K562 (cell line): Measurements from ENCODE around the gene SURF4. TPM values are rescaled to one million over a fixed set of nuclear protein-coding genes. Genes with fewer than 3 reads are reported as not detected.
"Not testable (repeated sequence)": the region's sequence is repeated elsewhere in the genome, so short reads cannot be mapped to it uniquely, and the experiment has no call there.

ENCODE experiments used
- ATAC-seq: fragments of 200-7000 bp; cut with Tn5 transposase; 3 replicates; pipeline ENCODE4 v1.9.1; 2020; ENCODE audit warnings: moderate library complexity
- BruUV-seq: library from RNA; stranded (reverse); fragments of 400-500 nt; replicated peaks from 2 replicates; lab custom pipeline; 2021; lab: Mats Ljungman, UMichigan
- CTCF ChIA-PET: fragments of 300-600 bp; formaldehyde crosslinking; extraction: SDS; loops from one replicate; lab custom pipeline; 2021; ENCODE audit warnings: low intra/inter-chr PET ratio; lab: Yijun Ruan, JAX
- POLR2A ChIA-PET: fragments of 300-600, 350-650 bp; sonication (Branson Sonifier 250); formaldehyde crosslinking; extraction: SDS; loops from one replicate; lab custom pipeline; 2021; ENCODE audit warnings: antibody characterized with exemption, inconsistent platforms; lab: Yijun Ruan, JAX
- DNase-seq, 4 experiments: peaks; one replicate each; pipeline versions ENCODE4 v3.0.0 to v3.0.0-alpha.2; 2011 to 2018; ENCODE audit warnings: low spot score in 3 of 4, mixed read lengths in 3 of 4; ENCODE audit errors: extremely low read depth in 1 of 4
- FAIRE-seq: peaks from 2 replicates; lab custom pipeline; 2011; peaks lifted over from hg19 to GRCh38; lab: Jason Lieb, UNC
- H2AFZ ChIP-seq: 2 replicates; pipeline ENCODE4 v1.6.0; 2011; ENCODE audit warnings: low read depth, low read length, control low read depth, inconsistent platforms
- H3K27ac ChIP-seq: fragments of 200-600 bp; 3 replicates; pipeline ENCODE4 v1.8.0; 2011; ENCODE audit warnings: low read depth, mild to moderate bottlenecking, control low read depth, inconsistent platforms, low read length, moderate library complexity, mixed read lengths; ENCODE audit errors: extremely low read depth
- H3K27me3 ChIP-seq, 2 experiments: fragments of 300-600 bp in 1 of 2; 2 replicates in 1 of 2; 3 replicates in 1 of 2; pipeline versions ENCODE4 v1.6.0 to v1.8.0; 2011; ENCODE audit warnings: inconsistent platforms in 2 of 2, low read length in 2 of 2, mild to moderate bottlenecking in 1 of 2, mixed read lengths in 1 of 2, moderate library complexity in 1 of 2; ENCODE audit not compliant: control insufficient read depth in 2 of 2, insufficient read depth in 2 of 2
- H3K36me3 ChIP-seq: fragments of 300-600 bp; 3 replicates; pipeline ENCODE4 v1.8.0; 2011; ENCODE audit warnings: mild to moderate bottlenecking, low read length, inconsistent platforms; ENCODE audit not compliant: control insufficient read depth, insufficient read depth
- H3K4me1 ChIP-seq, 2 experiments: fragments of 200-600 bp in 1 of 2; replicated peaks in 1 of 2; 2 replicates in 1 of 2; 3 replicates in 1 of 2; pipeline versions ENCODE4 v1.5.1 to v1.8.0; 2011; ENCODE audit warnings: inconsistent platforms in 2 of 2, low read length in 2 of 2, mild to moderate bottlenecking in 1 of 2, mixed read lengths in 1 of 2, moderate library complexity in 1 of 2; ENCODE audit not compliant: control insufficient read depth in 2 of 2, insufficient read depth in 2 of 2
- H3K4me2 ChIP-seq: 2 replicates; pipeline ENCODE4 v1.6.1; 2011; ENCODE audit warnings: low read length, control low read depth, inconsistent platforms, mixed read lengths; ENCODE audit not compliant: insufficient read depth
- H3K4me3 ChIP-seq: fragments of 200-600 bp; sonication (generic), shearing (Covaris generic); 2 replicates; pipeline ENCODE4 v1.5.1; 2016; ENCODE audit warnings: control low read depth, inconsistent platforms
- H3K79me2 ChIP-seq: fragments of 200-600 bp; 3 replicates; pipeline ENCODE4 v1.8.0; 2011; ENCODE audit warnings: low read length, inconsistent platforms; ENCODE audit not compliant: control insufficient read depth, insufficient read depth
- H3K9ac ChIP-seq, 2 experiments: 2 replicates each; pipeline versions ENCODE4 v1.6.0 to v1.6.1; 2011; ENCODE audit warnings: low read depth in 2 of 2, low read length in 2 of 2, control low read depth in 1 of 2, inconsistent platforms in 1 of 2, mild to moderate bottlenecking in 1 of 2, mixed read lengths in 1 of 2; ENCODE audit not compliant: insufficient read depth in 1 of 2
- H3K9me1 ChIP-seq: one replicate; pipeline ENCODE4 v1.6.0; 2011; ENCODE audit warnings: inconsistent platforms, mild to moderate bottlenecking, low read length, moderate library complexity; ENCODE audit not compliant: control insufficient read depth, insufficient read depth
- H3K9me3 ChIP-seq: replicated peaks from 2 replicates; pipeline ENCODE4 v1.5.1; 2011; ENCODE audit warnings: low read depth, low read length, inconsistent platforms; ENCODE audit not compliant: control insufficient read depth, insufficient read depth
- H4K20me1 ChIP-seq: replicated peaks from 2 replicates; pipeline ENCODE4 v1.6.1; 2011; ENCODE audit warnings: low read length, inconsistent platforms, mixed read lengths; ENCODE audit not compliant: control insufficient read depth, insufficient read depth
- CBFA2T3 ChIP-seq: fragments of 450-650 bp; IDR thresholded peaks from 2 replicates; pipeline ENCODE4 v1.6.1; 2017
- CBX3 ChIP-seq, 2 experiments: IDR thresholded peaks; 1 replicate in 1 of 2; 2 replicates in 1 of 2; pipeline ENCODE4 v1.6.1; 2012; ENCODE audit warnings: inconsistent platforms in 2 of 2, low read length in 2 of 2, borderline replicate concordance in 1 of 2, control low read depth in 1 of 2
- NRF1 ChIP-seq, 2 experiments: fragments of 450-650 bp; IDR thresholded peaks in 1 of 2; conservative IDR thresholded peaks in 1 of 2; 2 replicates each; pipeline ENCODE4 v1.6.1; 2014; ENCODE audit warnings: mild to moderate bottlenecking in 2 of 2
- POLR3A ChIP-seq: IDR thresholded peaks from 2 replicates; pipeline ENCODE4 v1.6.1; 2011; ENCODE audit warnings: borderline replicate concordance, mild to moderate bottlenecking, moderate library complexity; ENCODE audit not compliant: insufficient read length, insufficient read depth; ENCODE audit errors: extremely low read depth
- SAFB2 ChIP-seq: fragments of 200-400 bp; formaldehyde crosslinking; IDR thresholded peaks from 2 replicates; pipeline ENCODE4 v1.6.1; 2018; ENCODE audit warnings: borderline replicate concordance, low read length, low read depth, moderate library complexity; ENCODE audit not compliant: severe bottlenecking
- SREBF1 ChIP-seq: fragments of 150-350 bp; IDR thresholded peaks from 2 replicates; pipeline ENCODE4 v1.6.1; 2014; ENCODE audit warnings: antibody characterized with exemption, low read depth, low read length, borderline replicate concordance
- ZC3H4 ChIP-seq: sonication (generic); formaldehyde crosslinking; IDR thresholded peaks from 2 replicates; pipeline ENCODE4 v1.9.0; 2021; ENCODE audit warnings: missing genetic modification reagents, borderline replicate concordance
- WGBS: fragments of 100-300 bp; shearing (Covaris generic); methylation state at CpG from one replicate; pipeline ENCODE4 v1.1.6; 2016; ENCODE audit warnings: low coverage, mixed read lengths; ENCODE audit not compliant: insufficient coverage; ENCODE audit errors: missing lambda C conversion rate; 5-methylcytosine and 5-hydroxymethylcytosine counted together
- in situ Hi-C: fragments of 300-500 bp; cut with MboI; formaldehyde crosslinking; loops from 4 replicates; pipeline ENCODE4 v1.15.0; 2018; ENCODE audit warnings: inconsistent platforms, mixed read lengths
- intact Hi-C: fragments of 100-400 bp; cut with micrococcal nuclease; formaldehyde crosslinking; loops from 2 replicates; pipeline ENCODE4 v1.14.2; 2022
- polyA plus RNA-seq, 8 experiments: library from polyadenylated mRNA; depleted of rRNA in 4 of 8; stranded (reverse) in 5 of 8; unstranded in 3 of 8; fragments of >200 nt; fragmentation: Nextera tagmentation in 2 of 8; fragmentation: Illumina TruSeq in 1 of 8; extraction: Ambion mirVana in 2 of 8; extraction: Trizol in 1 of 8; gene quantifications; 2 replicates each; pipeline versions ENCODE4 v1.2.1 to v1.2.3, GENCODE V29; 2011 to 2014; ENCODE audit warnings: inconsistent platforms in 1 of 8, missing spikeins in 1 of 8
- total RNA-seq, 7 experiments: library from RNA; depleted of rRNA in 6 of 7; stranded (reverse); fragments of >200 nt in 6 of 7; fragmentation: Illumina TruSeq in 2 of 7; extraction: Trizol in 2 of 7; gene quantifications; 2 replicates each; pipeline versions ENCODE4 v1.2.1 to v1.2.3, GENCODE V29; 2011 to 2021; ENCODE audit warnings: low replicate concordance in 1 of 7

The SURF4 gene
- total and polyA plus RNA-seq, 9 of the 15 experiments (the other 6 are each of a cell fraction or from before 2014, with no cell fraction given), result 8.4 to 176 (median 130) TPM

DNA sequence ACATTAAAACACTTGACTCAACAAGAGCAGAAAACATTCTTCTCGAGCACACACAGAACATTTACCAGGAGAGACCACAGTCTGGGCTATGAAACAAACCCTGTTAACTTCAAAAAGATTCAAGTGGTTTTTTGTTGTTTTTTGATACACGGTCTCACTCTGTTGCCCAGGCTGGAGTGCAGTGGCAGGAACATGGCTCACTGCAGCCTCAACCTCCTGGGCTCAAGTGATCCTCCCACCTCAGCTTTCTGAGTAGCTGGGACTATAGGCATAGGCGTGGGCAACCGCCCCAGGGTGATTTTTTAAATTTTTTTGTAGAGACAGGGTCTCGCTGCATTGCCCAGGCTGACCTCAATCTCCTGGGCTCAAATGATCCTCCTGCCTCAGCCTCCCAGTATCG is 48.8 kb downstream of the SURF4 start:
- H3K4me2 ChIP-seq, BruUV-seq, ATAC-seq, H3K9ac ChIP-seq, H2AFZ ChIP-seq, H4K20me1 ChIP-seq, H3K9me3 ChIP-seq, H3K4me3 ChIP-seq, H3K9me1 ChIP-seq, in situ Hi-C loops, H3K27me3 ChIP-seq, H3K79me2 ChIP-seq, DNase-seq, H3K27ac ChIP-seq, FAIRE-seq: not testable (repeated sequence)
- 34% methylated on average over 6 of the region's 6 CpGs for WGBS
- Histone ChIP-seq H3K4me1 (peaks cover 0 to 14% of the 10 kb centered on the region in 2 experiments; a peak in 2 of 5 replicates), H3K36me3 (peaks cover 23% of the 10 kb centered on the region; the same call in 2 of the 3 replicates)
- CTCF ChIA-PET, result interaction anchor here (0.7 to 4.0 kb wide), 2 partner anchors 56 to 142 kb away, joined by 4 to 31 read pairs; no protein-coding TSS in a partner anchor
- intact Hi-C loops, result loop anchor here (10.0 kb wide), 1 partner anchor 52 kb away; the partner anchor contains the start of gene ABO
- POLR2A ChIA-PET, result interaction anchor here (0.7 kb wide), 1 partner anchor 693 kb away, joined by 3 read pairs; no protein-coding TSS in a partner anchor

GRCh38 chr9:133323991-133324703 is 51.7 kb downstream of the SURF4 start:
- Histone ChIP-seq H3K4me1 (peaks cover 0 to 9% of the 10 kb centered on the region in 2 experiments; a peak in 2 of 5 replicates), H3K9me3 (peaks cover 5% of the 10 kb centered on the region), H4K20me1 (no peaks in the 10 kb centered on the region), H3K4me2 (no peak overlapping the region), H3K36me3 (no peaks in the 10 kb centered on the region)
- FAIRE-seq (no peak), DNase-seq (no peak)
- intact Hi-C loops (loop anchor here (10.0 kb wide), 1 partner anchor 49 kb away; the partner anchor contains the start of gene ABO), in situ Hi-C loops (no loop called here)
- POLR2A ChIA-PET, result no interaction called here
- CTCF ChIA-PET, result no interaction called here
- 37% methylated on average over 11 of the region's 13 CpGs for WGBS
- TF ChIP-seq POLR3A (no peak), CBFA2T3 (no peak), CBX3 (IDR thresholded peaks at IDR 0.05; ENCODE audit: borderline replicate concordance in 1 of 2, low read length in 2 of 2) (peak in 1 of 2 experiments; percentile 37; a peak in 1 of 3 replicates), ZC3H4 (no peak), NRF1 (conservative IDR thresholded peaks at IDR 0.05 in 1 of 2, IDR thresholded peaks at IDR 0.05 in 1 of 2) (peak; percentile 61 to 63), SREBF1 (no peak), SAFB2 (no peak)
- TF ChIP-seq, all 486 proteins: peak for 2
- no peak overlapping the region for H3K27ac ChIP-seq
- H2AFZ ChIP-seq, result no peak overlapping the region
- ATAC-seq, result no peak
- H3K4me3 ChIP-seq, result no peak overlapping the region
- BruUV-seq, result no TSS peak
- no peaks in the 10 kb centered on the region for H3K79me2 ChIP-seq
- H3K9ac ChIP-seq, result no peak overlapping the region
- no peaks in the 10 kb centered on the region for H3K9me1 ChIP-seq
- peaks cover 0 to 8% of the 10 kb centered on the region in 2 experiments; a peak in 1 of 5 replicates for H3K27me3 ChIP-seq
